GM18909 (cell line): ENCODE results near the gene RIMBP3B.
"Not testable (repeated sequence)": the region's sequence is repeated elsewhere in the genome, so short reads cannot be mapped to it uniquely, and the experiment has no call there.

Source experiments
- ATAC-seq: cut with Tn5 transposase; IDR thresholded peaks from one replicate; pipeline ENCODE4 v1.9.1; 2021; ENCODE audit warnings: mild to moderate bottlenecking; ENCODE audit not compliant: unreplicated experiment, poor library complexity

Gene RIMBP3B

DNA sequence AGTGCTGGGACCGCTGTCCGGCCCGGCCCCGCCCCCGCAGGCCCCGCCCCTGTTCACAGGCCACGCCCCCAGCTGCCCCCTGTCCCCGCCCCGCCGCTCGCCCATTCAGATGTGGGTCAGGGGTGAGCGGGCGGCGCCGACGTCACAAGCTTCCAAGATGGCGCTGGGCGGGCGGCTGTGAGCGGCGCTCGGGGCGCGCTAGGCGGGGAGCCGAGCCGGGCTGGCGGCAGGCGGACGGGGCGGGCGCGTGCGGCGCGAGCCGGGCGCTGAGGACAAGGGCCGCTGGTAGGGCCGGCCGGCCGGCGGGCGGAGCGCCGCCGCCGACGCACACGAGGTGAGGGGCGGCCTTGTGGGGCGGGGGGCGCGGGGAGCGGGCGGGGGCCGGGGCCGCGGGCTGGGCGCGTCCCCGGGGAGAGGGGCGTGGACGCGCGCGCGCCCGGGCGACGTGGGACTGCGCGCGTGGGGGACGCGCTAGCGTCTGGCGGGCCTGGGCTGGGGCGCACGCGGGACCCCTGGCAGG lies 33.7 kb downstream of the RIMBP3B start, which contains the start of gene HIC2:
Gene HIC2, plus strand, starts transcription at position 145 of the 520 bp plus-strand sequence. CDS start 25,461 bp downstream, outside the sequence.
- ATAC-seq, result peak; percentile 76

GRCh38 chr22:21417853-21418252 lies 34.3 kb downstream of the RIMBP3B start:
- ATAC-seq, result peak; percentile 23

DNA sequence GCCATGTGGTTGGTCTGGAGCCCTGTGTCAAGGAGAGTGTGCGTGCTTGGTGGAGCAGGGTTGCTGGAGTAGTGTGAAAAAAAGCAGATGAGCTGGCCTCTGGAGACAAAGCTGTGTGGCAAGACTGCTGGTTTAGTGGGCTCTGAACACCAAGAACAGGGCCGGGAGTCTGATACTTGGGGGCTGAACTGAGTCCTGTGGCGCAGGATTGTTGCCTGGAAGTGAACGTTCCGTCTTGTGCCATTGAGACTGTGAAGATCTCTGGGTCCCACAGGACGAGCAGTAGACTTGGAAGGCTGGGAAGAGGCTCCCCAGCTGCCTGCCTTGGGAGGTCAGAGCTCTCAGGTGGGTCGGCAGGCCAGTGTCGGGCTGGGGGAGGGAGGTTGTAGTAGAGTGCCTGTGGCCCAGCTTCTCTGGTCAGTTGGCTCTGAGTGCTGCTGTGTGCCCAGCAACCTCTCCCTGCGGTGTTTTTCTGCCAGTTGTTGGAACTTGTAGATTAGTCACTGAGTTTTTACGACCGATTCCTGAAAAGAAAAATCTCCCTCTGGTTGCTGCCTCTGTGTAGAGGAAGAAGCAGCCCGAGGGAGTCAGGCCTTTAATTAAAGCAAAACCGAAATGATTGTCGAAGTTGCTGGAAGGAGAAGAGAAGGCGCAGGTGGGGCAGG lies 35.6 kb downstream of the RIMBP3B start:
- ATAC-seq, result not testable (repeated sequence)

DNA sequence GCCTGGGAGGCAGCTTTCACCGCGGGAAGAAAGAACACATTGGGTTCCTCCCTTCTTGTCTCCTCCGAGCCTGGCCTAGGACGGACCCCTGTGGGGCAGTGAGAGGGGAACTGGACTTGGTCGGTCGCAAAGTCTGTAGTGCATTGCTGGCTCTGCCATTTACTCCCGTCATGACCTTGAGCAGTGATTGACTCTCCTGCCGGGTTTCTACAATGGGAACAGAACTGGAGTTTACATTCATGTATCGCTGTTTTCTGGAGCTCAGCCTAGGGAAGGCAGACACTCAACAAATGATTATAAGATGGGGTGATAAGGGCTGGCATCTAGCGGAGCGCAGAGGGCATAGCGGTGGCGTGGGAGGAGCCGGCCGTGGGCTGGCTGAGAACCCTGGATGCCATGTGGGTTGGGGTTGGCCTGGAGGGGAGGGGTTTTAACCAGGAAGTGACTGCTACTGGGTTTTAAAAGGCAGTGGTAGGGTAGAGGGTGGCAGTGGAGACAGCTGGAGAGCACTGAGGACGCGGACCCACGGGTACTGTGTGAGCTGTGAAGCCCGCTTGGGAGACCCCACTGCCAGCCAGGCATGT lies 36.7 kb downstream of the RIMBP3B start:
- ATAC-seq, result not testable (repeated sequence)

- ATAC-seq, result not testable (repeated sequence)
Observed at GRCh38 chr22:21424084-21424709, 40.6 kb downstream of the RIMBP3B start.

- ATAC-seq, result not testable (repeated sequence)
Observed at GRCh38 chr22:21434378-21435233, 51.1 kb downstream of the RIMBP3B start.

DNA sequence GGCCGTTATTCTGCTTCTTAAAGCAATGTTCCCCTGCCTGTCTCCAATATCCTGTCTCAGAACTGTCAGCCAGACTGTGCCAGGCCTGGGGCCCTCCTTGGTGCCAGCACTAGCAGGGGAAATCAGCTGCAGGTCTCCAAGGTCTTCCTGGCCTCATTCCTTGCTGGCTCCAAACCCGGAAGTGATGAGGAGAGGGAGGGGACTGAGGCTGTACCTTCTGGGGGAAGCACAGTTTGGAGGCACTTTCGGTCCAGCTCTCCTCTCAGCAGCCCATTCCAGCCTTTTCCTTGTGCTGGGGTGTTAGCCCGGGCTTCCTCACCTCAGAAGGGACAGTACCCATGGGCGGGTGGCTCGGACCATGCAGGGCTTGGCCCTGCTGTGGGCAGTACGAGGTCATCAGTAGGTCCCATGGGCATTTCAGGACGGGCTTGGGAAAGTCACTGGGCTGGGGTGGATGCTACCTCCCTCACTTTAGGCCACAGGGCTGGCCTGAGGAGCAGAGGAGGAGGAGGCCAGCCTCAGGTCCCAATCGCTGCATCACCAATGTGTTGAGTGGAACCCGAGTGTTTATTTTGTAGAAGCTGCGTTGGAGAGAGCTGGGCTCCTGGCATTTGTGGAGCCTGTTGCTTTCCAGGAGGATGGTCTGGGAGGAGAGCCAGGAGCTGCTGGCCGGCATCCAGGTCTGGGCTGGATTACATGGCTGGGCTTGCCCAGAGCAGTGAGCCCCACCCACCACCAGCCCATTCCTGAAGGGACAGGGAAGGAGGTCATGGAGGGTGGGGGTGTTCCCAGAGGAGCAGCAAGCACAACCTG lies 52.7 kb downstream of the RIMBP3B start:
- ATAC-seq, result not testable (repeated sequence)

GRCh38 chr22:21438013-21438412 lies 54.5 kb downstream of the RIMBP3B start:
- not testable (repeated sequence) for ATAC-seq
